ENCODE results near the gene PLEKHG4B.

PLEKHG4B gene

DNA sequence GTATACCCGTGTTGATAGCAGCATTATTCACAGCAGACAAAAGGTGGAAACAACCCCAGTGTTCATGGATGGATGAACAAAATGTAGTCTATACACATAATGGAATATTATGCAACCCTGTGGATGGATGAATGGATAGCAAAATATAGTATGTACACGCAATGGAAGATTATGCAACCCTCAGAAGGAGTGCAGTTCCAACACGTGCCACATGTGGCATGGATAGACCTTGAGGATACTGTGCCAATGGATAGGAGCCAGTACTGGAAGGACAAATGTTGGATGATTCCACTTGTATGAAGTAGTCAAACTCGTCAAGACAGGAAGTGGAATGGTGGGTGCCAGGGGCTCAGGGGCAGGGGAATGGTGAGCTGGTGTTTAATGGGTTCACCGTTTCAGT is 44.9 kb downstream of the PLEKHG4B start:
- H2AFZ ChIP-seq (ENCODE audit: low read depth, low read length), result no peak overlapping the region
- H3K4me3 ChIP-seq (ENCODE audit: low read length), result no peak overlapping the region
- no peaks in the 10 kb centered on the region for H3K79me2 ChIP-seq (ENCODE audit: low read length)
- H3K27ac ChIP-seq (ENCODE audit: low read length), result no peak overlapping the region
- no peaks in the 10 kb centered on the region for H4K20me1 ChIP-seq (ENCODE audit: insufficient read depth, low read length)
- H3K4me2 ChIP-seq (ENCODE audit: low read length), result no peak overlapping the region
- no peak for TF ChIP-seq EZH2phosphoT487 (IDR thresholded peaks at IDR 0.05; ENCODE audit: low read depth)
- TF ChIP-seq, protein P1, sequence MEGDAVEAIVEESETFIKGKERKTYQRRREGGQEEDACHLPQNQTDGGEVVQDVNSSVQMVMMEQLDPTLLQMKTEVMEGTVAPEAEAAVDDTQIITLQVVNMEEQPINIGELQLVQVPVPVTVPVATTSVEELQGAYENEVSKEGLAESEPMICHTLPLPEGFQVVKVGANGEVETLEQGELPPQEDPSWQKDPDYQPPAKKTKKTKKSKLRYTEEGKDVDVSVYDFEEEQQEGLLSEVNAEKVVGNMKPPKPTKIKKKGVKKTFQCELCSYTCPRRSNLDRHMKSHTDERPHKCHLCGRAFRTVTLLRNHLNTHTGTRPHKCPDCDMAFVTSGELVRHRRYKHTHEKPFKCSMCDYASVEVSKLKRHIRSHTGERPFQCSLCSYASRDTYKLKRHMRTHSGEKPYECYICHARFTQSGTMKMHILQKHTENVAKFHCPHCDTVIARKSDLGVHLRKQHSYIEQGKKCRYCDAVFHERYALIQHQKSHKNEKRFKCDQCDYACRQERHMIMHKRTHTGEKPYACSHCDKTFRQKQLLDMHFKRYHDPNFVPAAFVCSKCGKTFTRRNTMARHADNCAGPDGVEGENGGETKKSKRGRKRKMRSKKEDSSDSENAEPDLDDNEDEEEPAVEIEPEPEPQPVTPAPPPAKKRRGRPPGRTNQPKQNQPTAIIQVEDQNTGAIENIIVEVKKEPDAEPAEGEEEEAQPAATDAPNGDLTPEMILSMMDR (IDR thresholded peaks at IDR 0.05; ENCODE audit: low read depth, low read length), result no peak
- H3K9me3 ChIP-seq (ENCODE audit: insufficient read depth, low read length), result no peaks in the 10 kb centered on the region
- no peaks in the 10 kb centered on the region for H3K36me3 ChIP-seq (replicated peaks; ENCODE audit: low read depth, low read length)
- no peaks in the 10 kb centered on the region; the same call in 1 of the 2 replicates for H3K27me3 ChIP-seq (ENCODE audit: low read depth, low read length)
- no peak overlapping the region for H3K9ac ChIP-seq (ENCODE audit: low read length)
- H3K4me1 ChIP-seq (ENCODE audit: low read length), result no peaks in the 10 kb centered on the region

GRCh38 chr5:137741-138140 is 45.8 kb downstream of the PLEKHG4B start:
- Histone ChIP-seq H3K79me2 (ENCODE audit: low read length) (no peaks in the 10 kb centered on the region), H3K4me2 (ENCODE audit: low read length) (no peak overlapping the region), H3K9me3 (ENCODE audit: insufficient read depth, low read length) (no peaks in the 10 kb centered on the region), H3K27ac (ENCODE audit: low read length) (no peak overlapping the region), H3K27me3 (ENCODE audit: low read depth, low read length) (no peaks in the 10 kb centered on the region), H3K9ac (ENCODE audit: low read length) (no peak overlapping the region), H3K4me3 (ENCODE audit: low read length) (no peak overlapping the region), H3K4me1 (ENCODE audit: low read length) (no peaks in the 10 kb centered on the region), H3K36me3 (replicated peaks; ENCODE audit: low read depth, low read length) (no peaks in the 10 kb centered on the region), H2AFZ (ENCODE audit: low read depth, low read length) (no peak overlapping the region), H4K20me1 (ENCODE audit: insufficient read depth, low read length) (no peaks in the 10 kb centered on the region)
- TF ChIP-seq, protein P1 (IDR thresholded peaks at IDR 0.05; ENCODE audit: low read depth, low read length), result no peak
- no peak for TF ChIP-seq EZH2phosphoT487 (IDR thresholded peaks at IDR 0.05; ENCODE audit: low read depth)

DNA sequence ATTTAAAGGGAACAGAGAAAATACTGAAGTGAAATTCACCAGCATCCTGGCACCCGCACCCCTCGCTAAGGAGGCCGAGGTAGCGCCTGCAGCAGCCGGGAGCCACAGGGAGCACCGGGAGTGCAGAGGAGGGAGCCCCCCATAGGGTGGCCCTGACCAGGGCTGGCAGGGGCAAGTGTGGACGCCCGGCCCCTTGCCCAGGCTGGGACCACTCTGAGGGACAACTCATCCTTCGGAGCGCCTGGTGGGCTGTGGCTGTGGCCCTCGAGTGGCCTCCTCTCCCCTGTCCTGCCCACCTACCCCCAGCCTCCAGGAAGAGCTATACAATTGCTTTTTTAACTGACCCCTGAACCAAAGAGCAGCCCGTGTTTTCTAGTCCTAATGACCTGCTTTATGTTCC is 47.0 kb downstream of the PLEKHG4B start:
- Histone ChIP-seq H3K9ac (ENCODE audit: low read length) (no peak overlapping the region), H3K27ac (ENCODE audit: low read length) (no peak overlapping the region), H3K4me3 (ENCODE audit: low read length) (no peak overlapping the region), H3K36me3 (replicated peaks; ENCODE audit: low read depth, low read length) (no peaks in the 10 kb centered on the region), H3K9me3 (ENCODE audit: insufficient read depth, low read length) (no peaks in the 10 kb centered on the region), H3K4me2 (ENCODE audit: low read length) (no peak overlapping the region), H3K4me1 (ENCODE audit: low read length) (no peaks in the 10 kb centered on the region), H4K20me1 (ENCODE audit: insufficient read depth, low read length) (no peaks in the 10 kb centered on the region), H3K27me3 (ENCODE audit: low read depth, low read length) (no peaks in the 10 kb centered on the region), H3K79me2 (ENCODE audit: low read length) (no peaks in the 10 kb centered on the region), H2AFZ (ENCODE audit: low read depth, low read length) (no peak overlapping the region)
- no peak for TF ChIP-seq EZH2phosphoT487 (IDR thresholded peaks at IDR 0.05; ENCODE audit: low read depth)
- TF ChIP-seq, protein P1 (IDR thresholded peaks at IDR 0.05; ENCODE audit: low read depth, low read length), result no peak

DNA sequence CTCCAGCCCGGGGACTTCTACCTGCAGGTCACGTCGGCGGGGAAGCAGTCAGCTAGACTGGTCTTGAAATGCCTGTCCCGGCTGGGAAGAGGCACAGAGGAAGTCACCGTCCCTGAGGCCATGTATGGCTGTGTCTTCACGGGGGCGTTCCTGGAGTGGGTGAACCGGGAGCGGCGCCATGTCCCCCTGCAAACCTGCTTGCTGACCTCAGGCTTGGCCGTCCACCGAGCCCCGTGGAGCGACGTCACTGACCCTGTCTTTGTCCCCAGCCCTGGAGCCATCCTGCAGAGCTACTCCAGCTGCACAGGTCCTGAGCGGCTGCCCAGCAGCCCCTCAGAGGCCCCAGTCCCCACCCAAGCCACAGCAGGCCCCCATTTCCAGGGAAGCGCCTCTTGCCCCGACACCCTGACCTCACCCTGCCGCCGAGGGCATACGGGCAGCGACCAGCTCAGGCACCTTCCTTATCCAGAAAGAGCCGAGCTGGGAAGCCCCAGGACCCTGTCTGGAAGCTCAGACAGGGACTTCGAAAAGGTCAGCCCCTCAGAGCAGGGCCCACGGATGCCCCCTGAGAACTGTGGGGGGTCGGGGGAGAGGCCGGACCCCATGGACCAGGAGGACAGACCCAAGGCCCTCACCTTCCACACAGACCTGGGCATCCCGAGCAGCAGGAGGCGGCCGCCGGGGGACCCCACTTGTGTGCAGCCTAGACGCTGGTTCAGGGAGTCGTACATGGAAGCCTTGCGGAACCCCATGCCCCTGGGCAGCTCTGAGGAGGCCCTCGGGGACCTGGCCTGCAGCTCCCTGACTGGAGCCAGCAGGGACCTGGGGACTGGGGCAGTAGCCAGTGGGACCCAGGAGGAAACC is 47.8 kb downstream of the PLEKHG4B start:
- TF ChIP-seq, protein P1 (IDR thresholded peaks at IDR 0.05; ENCODE audit: low read depth, low read length), result no peak
- TF ChIP-seq EZH2phosphoT487 (IDR thresholded peaks at IDR 0.05; ENCODE audit: low read depth), result no peak
- Histone ChIP-seq H3K4me1 (ENCODE audit: low read length) (no peaks in the 10 kb centered on the region), H3K9me3 (ENCODE audit: insufficient read depth, low read length) (no peaks in the 10 kb centered on the region), H3K79me2 (ENCODE audit: low read length) (no peaks in the 10 kb centered on the region), H4K20me1 (ENCODE audit: insufficient read depth, low read length) (no peaks in the 10 kb centered on the region), H3K4me3 (ENCODE audit: low read length) (no peak overlapping the region), H3K4me2 (ENCODE audit: low read length) (no peak overlapping the region), H2AFZ (ENCODE audit: low read depth, low read length) (no peak overlapping the region), H3K9ac (ENCODE audit: low read length) (no peak overlapping the region), H3K27ac (ENCODE audit: low read length) (no peak overlapping the region), H3K27me3 (ENCODE audit: low read depth, low read length) (no peaks in the 10 kb centered on the region), H3K36me3 (replicated peaks; ENCODE audit: low read depth, low read length) (no peaks in the 10 kb centered on the region)

Data from OCI-LY3 (cell line).